IMR-90 (cell line): Measurements from ENCODE around the gene PLCH1.

ENCODE experiments used
- BHLHE40 ChIP-seq: fragments of 150-350 bp; IDR thresholded peaks from 2 replicates; pipeline ENCODE4 v1.6.1; 2016; ENCODE audit warnings: mild to moderate bottlenecking, low read depth, low read length
- MXI1 ChIP-seq: IDR thresholded peaks from 2 replicates; pipeline ENCODE4 v1.6.1; 2012; ENCODE audit warnings: low read depth, mild to moderate bottlenecking, low read length, moderate library complexity, borderline replicate concordance
- RAD21 ChIP-seq: IDR thresholded peaks from 2 replicates; pipeline ENCODE4 v1.6.1; 2012; ENCODE audit warnings: low read length, improper control_type of control experiment
- TF ChIP-seq, protein P1 (sequence below): conservative IDR thresholded peaks from 2 replicates; pipeline ENCODE4 v1.5.1; 2012; ENCODE audit warnings: mild to moderate bottlenecking, low read depth, low read length, improper control_type of control experiment

DNA sequence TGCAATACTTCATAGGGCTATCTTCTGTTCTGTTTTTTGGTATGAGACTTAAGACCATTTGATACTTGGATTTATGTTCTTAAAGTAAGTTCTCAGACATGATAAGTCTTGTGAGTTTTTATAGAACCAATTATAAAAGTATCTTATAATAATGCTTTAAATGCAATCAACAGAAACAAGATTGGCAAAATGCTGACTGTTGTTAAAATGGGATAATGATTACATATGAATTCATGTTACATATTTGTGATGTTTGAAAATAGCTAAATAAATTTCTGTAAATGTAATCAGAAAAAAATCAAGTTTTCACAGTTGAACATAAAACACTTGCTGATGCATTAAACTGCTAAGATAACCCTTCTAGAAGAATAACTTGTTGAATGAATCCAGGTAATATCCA is 148.3 kb downstream of the PLCH1 start:
- no peak for TF ChIP-seq BHLHE40
- TF ChIP-seq, protein P1, sequence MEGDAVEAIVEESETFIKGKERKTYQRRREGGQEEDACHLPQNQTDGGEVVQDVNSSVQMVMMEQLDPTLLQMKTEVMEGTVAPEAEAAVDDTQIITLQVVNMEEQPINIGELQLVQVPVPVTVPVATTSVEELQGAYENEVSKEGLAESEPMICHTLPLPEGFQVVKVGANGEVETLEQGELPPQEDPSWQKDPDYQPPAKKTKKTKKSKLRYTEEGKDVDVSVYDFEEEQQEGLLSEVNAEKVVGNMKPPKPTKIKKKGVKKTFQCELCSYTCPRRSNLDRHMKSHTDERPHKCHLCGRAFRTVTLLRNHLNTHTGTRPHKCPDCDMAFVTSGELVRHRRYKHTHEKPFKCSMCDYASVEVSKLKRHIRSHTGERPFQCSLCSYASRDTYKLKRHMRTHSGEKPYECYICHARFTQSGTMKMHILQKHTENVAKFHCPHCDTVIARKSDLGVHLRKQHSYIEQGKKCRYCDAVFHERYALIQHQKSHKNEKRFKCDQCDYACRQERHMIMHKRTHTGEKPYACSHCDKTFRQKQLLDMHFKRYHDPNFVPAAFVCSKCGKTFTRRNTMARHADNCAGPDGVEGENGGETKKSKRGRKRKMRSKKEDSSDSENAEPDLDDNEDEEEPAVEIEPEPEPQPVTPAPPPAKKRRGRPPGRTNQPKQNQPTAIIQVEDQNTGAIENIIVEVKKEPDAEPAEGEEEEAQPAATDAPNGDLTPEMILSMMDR = no peak
- TF ChIP-seq RAD21 = no peak
- no peak for TF ChIP-seq MXI1
